SK-N-MC (cell line): ENCODE data around the gene IFI16.

Experiments
- EZH2 ChIP-seq: fragments of 200-600 bp; sonication (generic); IDR thresholded peaks from one replicate; pipeline ENCODE4 v1.6.1; 2017; ENCODE audit warnings: antibody characterized with exemption
- FOXP2 ChIP-seq: optimal IDR thresholded peaks from 2 replicates; pipeline ENCODE3; 2011; ENCODE audit warnings: mild to moderate bottlenecking, moderate library complexity; ENCODE audit not compliant: insufficient read depth; ENCODE audit errors: extremely low read length, control extremely low read depth
- POLR2AphosphoS5 ChIP-seq: IDR thresholded peaks from 2 replicates; pipeline ENCODE4 v1.6.1; 2012; ENCODE audit warnings: mild to moderate bottlenecking, low read depth, low read length, borderline replicate concordance

DNA sequence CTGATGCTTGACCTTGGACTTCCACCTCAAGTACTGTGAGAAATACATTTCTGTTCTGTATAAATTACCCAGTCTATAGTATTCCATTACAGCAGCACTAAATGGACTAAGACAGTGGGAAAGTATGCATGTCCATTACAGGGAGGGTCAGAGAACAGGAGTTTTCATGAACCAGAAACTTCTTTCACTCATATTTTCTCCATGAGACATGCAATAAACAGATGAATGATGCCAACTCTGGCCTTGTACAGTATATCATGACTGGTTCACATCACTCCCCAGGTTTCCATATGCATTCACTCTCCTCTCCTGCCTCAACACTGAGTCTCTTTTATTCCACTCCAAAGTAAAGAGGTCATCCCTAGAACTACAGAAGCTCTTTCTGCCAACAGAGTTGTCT, 4.5 kb upstream of the IFI16 start:
- TF ChIP-seq EZH2, result no peak
- no peak for TF ChIP-seq POLR2AphosphoS5
- no peak for TF ChIP-seq FOXP2
